Measurements from ENCODE around the gene ZNF43.
"Not testable (repeated sequence)": the region's sequence is repeated elsewhere in the genome, so short reads cannot be mapped to it uniquely, and the experiment has no call there.

Gene ZNF43

GRCh38 chr19:21835810-21836444 is at the start of gene ZNF43:
ZNF43 (minus strand) TSS chr19:21836182; CDS start chr19:21836038, 144 bp downstream.
- no peak for TF ChIP-seq CTCF (IDR thresholded peaks at IDR 0.05; ENCODE audit: borderline replicate concordance, insufficient read depth, low read depth, low read length)
- H3K4me3 ChIP-seq (ENCODE audit: low read depth, low read length): peak within 1 kb of the TSS; percentile 58

- not testable (repeated sequence) for H3K4me3 ChIP-seq (ENCODE audit: low read depth, low read length)
Observed at GRCh38 chr19:21885516-21885915, 49.5 kb upstream of the ZNF43 start.

- not testable (repeated sequence) for H3K4me3 ChIP-seq (ENCODE audit: low read depth, low read length)
Observed at GRCh38 chr19:21884786-21885185, 48.8 kb upstream of the ZNF43 start.

- TF ChIP-seq CTCF (IDR thresholded peaks at IDR 0.05; ENCODE audit: borderline replicate concordance, insufficient read depth, low read depth, low read length): no peak
Observed at GRCh38 chr19:21883516-21883915, 47.5 kb upstream of the ZNF43 start.

GRCh38 chr19:21880761-21881160 is 44.8 kb upstream of the ZNF43 start:
- H3K4me3 ChIP-seq (ENCODE audit: low read depth, low read length): not testable (repeated sequence)

More at GRCh38 chr19:21883516-21883915, 47.5 kb upstream of the ZNF43 start:
- no peak overlapping the region for H3K4me3 ChIP-seq (ENCODE audit: low read depth, low read length)

- TF ChIP-seq CTCF (IDR thresholded peaks at IDR 0.05; ENCODE audit: borderline replicate concordance, insufficient read depth, low read depth, low read length): no peak
- H3K4me3 ChIP-seq (ENCODE audit: low read depth, low read length): no peak overlapping the region
Observed at GRCh38 chr19:21878646-21879045, 42.7 kb upstream of the ZNF43 start.

- H3K4me3 ChIP-seq (ENCODE audit: low read depth, low read length): no peak overlapping the region
- no peak for TF ChIP-seq CTCF (IDR thresholded peaks at IDR 0.05; ENCODE audit: borderline replicate concordance, insufficient read depth, low read depth, low read length)
Observed at GRCh38 chr19:21877976-21878375, 42.0 kb upstream of the ZNF43 start.

GRCh38 chr19:21876608-21877007 is 40.6 kb upstream of the ZNF43 start:
- H3K4me3 ChIP-seq (ENCODE audit: low read depth, low read length): not testable (repeated sequence)

- no peak overlapping the region for H3K4me3 ChIP-seq (ENCODE audit: low read depth, low read length)
- no peak for TF ChIP-seq CTCF (IDR thresholded peaks at IDR 0.05; ENCODE audit: borderline replicate concordance, insufficient read depth, low read depth, low read length)
Observed at GRCh38 chr19:21856773-21857514, 21.0 kb upstream of the ZNF43 start.

Data from GM12875 (cell line).